ENCODE data around the gene NSF.

Gene NSF

GRCh38 chr17:46717999-46718398, 127.5 kb downstream of the NSF start:
- DNase-seq (ENCODE audit: low spot score) = no peak

GRCh38 chr17:46719891-46720290, 129.4 kb downstream of the NSF start:
- no peak for DNase-seq (ENCODE audit: low spot score)

GRCh38 chr17:46720408-46720807, 129.9 kb downstream of the NSF start:
- DNase-seq (ENCODE audit: low spot score) = no peak

- no peak for DNase-seq (ENCODE audit: low spot score)
These were observed 132.3 kb downstream of the NSF start for GRCh38 chr17:46722662-46723285.

GRCh38 chr17:46726206-46726605, 135.7 kb downstream of the NSF start:
- no peak for DNase-seq (ENCODE audit: low spot score)

- no peak for DNase-seq (ENCODE audit: low spot score)
These were observed 137.3 kb downstream of the NSF start for GRCh38 chr17:46727572-46728348.

GRCh38 chr17:46730026-46730425, 139.6 kb downstream of the NSF start:
- DNase-seq (ENCODE audit: low spot score) = no peak

- DNase-seq (ENCODE audit: low spot score) = no peak
These were observed 140.2 kb downstream of the NSF start for GRCh38 chr17:46730679-46731078.

- DNase-seq (ENCODE audit: low spot score) = no peak
These were observed 141.7 kb downstream of the NSF start for GRCh38 chr17:46732160-46732559.

GRCh38 chr17:46732754-46733398, 142.4 kb downstream of the NSF start:
- peak; percentile 90 for DNase-seq (ENCODE audit: low spot score)

GRCh38 chr17:46733837-46734475, 143.5 kb downstream of the NSF start:
- DNase-seq (ENCODE audit: low spot score) = no peak

- no peak for DNase-seq (ENCODE audit: low spot score)
These were observed 145.6 kb downstream of the NSF start for GRCh38 chr17:46736100-46736499.

- DNase-seq (ENCODE audit: low spot score) = no peak
These were observed 146.9 kb downstream of the NSF start for GRCh38 chr17:46737326-46737725.

- DNase-seq (ENCODE audit: low spot score) = no peak
These were observed 148.1 kb downstream of the NSF start for GRCh38 chr17:46738544-46738943.

- DNase-seq (ENCODE audit: low spot score) = no peak
These were observed 149.5 kb downstream of the NSF start for GRCh38 chr17:46739982-46740381.

- no peak for DNase-seq (ENCODE audit: low spot score)
These were observed 150.8 kb downstream of the NSF start for GRCh38 chr17:46741122-46741730.

GRCh38 chr17:46742565-46743270, 152.2 kb downstream of the NSF start:
- DNase-seq (ENCODE audit: low spot score) = no peak

GRCh38 chr17:46744441-46744840, 154.0 kb downstream of the NSF start:
- no peak for DNase-seq (ENCODE audit: low spot score)

GRCh38 chr17:46745376-46745775, 154.9 kb downstream of the NSF start:
- DNase-seq (ENCODE audit: low spot score) = no peak

GRCh38 chr17:46751425-46751824, 161.0 kb downstream of the NSF start:
- no peak for DNase-seq (ENCODE audit: low spot score)

- no peak for DNase-seq (ENCODE audit: low spot score)
These were observed 163.3 kb downstream of the NSF start for GRCh38 chr17:46753776-46754175.

All from ecto neural progenitor cell (in vitro differentiated cells).